Measurements from ENCODE around the gene CCDC7.
"Not testable (repeated sequence)": the region's sequence is repeated elsewhere in the genome, so short reads cannot be mapped to it uniquely, and the experiment has no call there.

Gene CCDC7

GRCh38 chr10:32562695-32563094 is 116.8 kb downstream of the CCDC7 start:
- DNase-seq (ENCODE audit: low read depth in 2 of 2): not testable (repeated sequence)

GRCh38 chr10:32577448-32577847 is 131.5 kb downstream of the CCDC7 start:
- DNase-seq (ENCODE audit: low read depth in 2 of 2): no peak

GRCh38 chr10:32582946-32583345 is 137.0 kb downstream of the CCDC7 start:
- DNase-seq (ENCODE audit: low read depth in 2 of 2): no peak

GRCh38 chr10:32598022-32598421 is 152.1 kb downstream of the CCDC7 start:
- not testable (repeated sequence) for DNase-seq (ENCODE audit: low read depth in 2 of 2)

- no peak for DNase-seq (ENCODE audit: low read depth in 2 of 2)
Observed at GRCh38 chr10:32600317-32600716, 154.4 kb downstream of the CCDC7 start.

- not testable (repeated sequence) for DNase-seq (ENCODE audit: low read depth in 2 of 2)
Observed at GRCh38 chr10:32601562-32601961, 155.6 kb downstream of the CCDC7 start.

- no peak for DNase-seq (ENCODE audit: low read depth in 2 of 2)
Observed at GRCh38 chr10:32605787-32606186, 159.8 kb downstream of the CCDC7 start.

GRCh38 chr10:32610543-32610942 is 164.6 kb downstream of the CCDC7 start:
- not testable (repeated sequence) for DNase-seq (ENCODE audit: low read depth in 2 of 2)

- no peak for DNase-seq (ENCODE audit: low read depth in 2 of 2)
Observed at GRCh38 chr10:32616438-32616837, 170.5 kb downstream of the CCDC7 start.

- no peak for DNase-seq (ENCODE audit: low read depth in 2 of 2)
Observed at GRCh38 chr10:32618482-32618881, 172.5 kb downstream of the CCDC7 start.

- DNase-seq (ENCODE audit: low read depth in 2 of 2): no peak
Observed at GRCh38 chr10:32621969-32622368, 176.0 kb downstream of the CCDC7 start.

GRCh38 chr10:32622409-32622808 is 176.5 kb downstream of the CCDC7 start:
- no peak for DNase-seq (ENCODE audit: low read depth in 2 of 2)

GRCh38 chr10:32627183-32627582 is 181.2 kb downstream of the CCDC7 start:
- DNase-seq (ENCODE audit: low read depth in 2 of 2): no peak

GRCh38 chr10:32629910-32630309 is 184.0 kb downstream of the CCDC7 start:
- DNase-seq (ENCODE audit: low read depth in 2 of 2): no peak

GRCh38 chr10:32646535-32646934 is 200.6 kb downstream of the CCDC7 start:
- DNase-seq (ENCODE audit: low read depth in 2 of 2): no peak

GRCh38 chr10:32650246-32650655 is 204.3 kb downstream of the CCDC7 start:
- no peak for DNase-seq (ENCODE audit: low read depth in 2 of 2)

- DNase-seq (ENCODE audit: low read depth in 2 of 2): not testable (repeated sequence)
Observed at GRCh38 chr10:32657430-32657829, 211.5 kb downstream of the CCDC7 start.

GRCh38 chr10:32661346-32661745 is 215.4 kb downstream of the CCDC7 start:
- DNase-seq (ENCODE audit: low read depth in 2 of 2): no peak

GRCh38 chr10:32680803-32681557 is 235.0 kb downstream of the CCDC7 start:
- no peak for DNase-seq (ENCODE audit: low read depth in 2 of 2)

- DNase-seq (ENCODE audit: low read depth in 2 of 2): no peak
Observed at GRCh38 chr10:32684291-32684690, 238.4 kb downstream of the CCDC7 start.

- DNase-seq (ENCODE audit: low read depth in 2 of 2): no peak
Observed at GRCh38 chr10:32687116-32687515, 241.2 kb downstream of the CCDC7 start.

- DNase-seq (ENCODE audit: low read depth in 2 of 2): no peak
Observed at GRCh38 chr10:32687546-32687945, 241.6 kb downstream of the CCDC7 start.

- DNase-seq (ENCODE audit: low read depth in 2 of 2): no peak
Observed at GRCh38 chr10:32692174-32692573, 246.2 kb downstream of the CCDC7 start.

GRCh38 chr10:32693441-32693979 is 247.6 kb downstream of the CCDC7 start:
- DNase-seq (ENCODE audit: low read depth in 2 of 2): no peak

Data from stimulated activated CD4-positive, alpha-beta T cell treated with anti-CD3 and anti-CD28 coated beads, Interleukin-1b, Interleukin-23, amount 100 ng/mL, for 1 hour (primary cell).